Muscle layer of duodenum (tissue), 2 donors: ENCODE measurements around the gene EFCAB7.
A peak's percentile ranks its signal among the peaks of the same experiment; 100 is the strongest.

Experiments used
- H3K27ac ChIP-seq: one replicate; pipeline ENCODE4 v1.7.0; 2013; ENCODE audit warnings: mild to moderate bottlenecking, low read length
- H3K27me3 ChIP-seq: one replicate; pipeline ENCODE4 v1.7.0; 2013; ENCODE audit warnings: low read depth, mild to moderate bottlenecking, control low read depth, low read length
- H3K36me3 ChIP-seq, 2 donors: one replicate each; pipeline ENCODE4 v1.7.0; 2013; ENCODE audit warnings: low read length in 2 of 2, control low read depth in 1 of 2, mild to moderate bottlenecking in 1 of 2; ENCODE audit not compliant: insufficient read depth in 2 of 2, control insufficient read depth in 1 of 2
- H3K4me1 ChIP-seq, 2 donors: one replicate each; pipeline ENCODE4 v1.7.0; 2013; ENCODE audit warnings: low read length in 2 of 2, mild to moderate bottlenecking in 2 of 2, control low read depth in 1 of 2, moderate library complexity in 1 of 2; ENCODE audit not compliant: insufficient read depth in 2 of 2, control insufficient read depth in 1 of 2
- H3K4me3 ChIP-seq, 2 donors: one replicate each; pipeline ENCODE4 v1.7.0; 2013; ENCODE audit warnings: low read length in 2 of 2, low read depth in 1 of 2, mild to moderate bottlenecking in 1 of 2
- H3K9me3 ChIP-seq, 2 donors: one replicate each; pipeline ENCODE4 v1.7.0; 2013; ENCODE audit warnings: low read length in 2 of 2, control low read depth in 1 of 2, mild to moderate bottlenecking in 1 of 2; ENCODE audit not compliant: control insufficient read depth in 1 of 2
- donor health status: healthy.

Gene EFCAB7

DNA sequence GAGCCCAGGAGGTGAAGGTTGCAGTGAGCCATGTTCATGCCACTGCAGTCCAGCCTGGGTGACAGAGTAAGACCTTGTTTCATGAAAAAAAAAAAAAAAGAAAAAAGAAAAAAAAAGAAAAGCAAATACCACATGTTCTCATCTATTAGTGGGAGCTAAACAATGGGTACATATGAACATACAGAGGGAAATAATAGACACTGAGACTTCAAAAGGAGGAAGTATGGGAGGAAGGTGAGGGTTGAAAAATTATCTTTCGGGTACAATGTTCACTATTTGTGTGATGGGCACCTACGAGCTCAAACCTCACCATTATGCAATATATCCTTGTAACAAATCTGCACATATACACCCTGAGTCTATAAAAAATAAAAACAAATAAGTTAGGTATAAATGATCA lies 6.7 kb upstream of the EFCAB7 start:
- Histone ChIP-seq H3K4me3 (no peak overlapping the region), H3K9me3 (no peaks in the 10 kb centered on the region), H3K4me1 (no peaks in the 10 kb centered on the region), H3K27me3 (no peaks in the 10 kb centered on the region), H3K27ac (no peak overlapping the region), H3K36me3 (no peaks in the 10 kb centered on the region)

DNA sequence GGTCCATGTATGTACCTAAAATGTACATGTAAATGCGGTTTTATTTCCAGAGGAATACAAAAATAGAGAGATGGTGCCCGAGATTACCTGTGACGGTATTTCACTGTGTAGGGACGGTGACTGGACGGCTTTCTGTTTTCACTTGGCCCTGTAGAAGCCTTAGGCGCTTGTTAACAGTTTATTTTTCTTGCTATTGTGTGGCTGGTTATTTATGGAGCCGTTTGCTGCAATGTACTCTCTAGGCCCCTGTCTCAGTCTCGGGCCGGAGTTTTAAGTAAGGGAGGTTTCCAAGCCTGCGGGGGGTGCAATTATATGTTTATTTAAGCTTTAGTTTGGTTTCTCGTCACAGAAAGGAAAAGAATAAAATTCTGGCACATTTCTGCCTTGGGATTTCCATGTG lies 413 bp downstream of the EFCAB7 start:
- Histone ChIP-seq H3K4me3 (peak overlapping the region; percentile 94 to 96), H3K36me3 (peaks cover 0 to 18% of the 10 kb centered on the region in 2 donors), H3K4me1 (peaks cover 0 to 19% of the 10 kb centered on the region in 2 donors), H3K27me3 (no peaks in the 10 kb centered on the region), H3K9me3 (no peaks in the 10 kb centered on the region), H3K27ac (peak overlapping the region; percentile 86)

DNA sequence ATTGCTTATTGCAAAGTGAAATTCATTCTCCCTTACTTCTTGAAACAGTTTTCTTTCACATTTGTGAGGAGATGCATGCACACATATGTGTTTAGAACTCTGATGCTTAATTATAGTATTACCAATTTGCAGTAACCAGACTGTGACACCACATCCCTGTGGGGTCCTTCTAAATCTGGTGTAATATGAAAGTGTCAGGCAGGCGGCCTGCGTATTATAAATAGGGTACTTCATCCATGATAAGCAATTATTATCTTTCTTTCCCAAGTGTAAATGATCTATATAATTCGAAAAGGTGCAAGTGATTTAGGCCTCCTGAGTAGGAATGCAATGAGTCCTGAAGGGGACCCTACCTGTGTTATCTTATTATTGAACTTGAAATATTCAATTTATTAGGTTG lies 876 bp downstream of the EFCAB7 start:
- no peaks in the 10 kb centered on the region for H3K27me3 ChIP-seq
- H3K4me1 ChIP-seq: peaks cover 0 to 19% of the 10 kb centered on the region in 2 donors
- H3K4me3 ChIP-seq: peak overlapping the region; percentile 94 to 96
- no peaks in the 10 kb centered on the region for H3K9me3 ChIP-seq
- peaks cover 0 to 18% of the 10 kb centered on the region in 2 donors for H3K36me3 ChIP-seq
- H3K27ac ChIP-seq: peak overlapping the region; percentile 86

DNA sequence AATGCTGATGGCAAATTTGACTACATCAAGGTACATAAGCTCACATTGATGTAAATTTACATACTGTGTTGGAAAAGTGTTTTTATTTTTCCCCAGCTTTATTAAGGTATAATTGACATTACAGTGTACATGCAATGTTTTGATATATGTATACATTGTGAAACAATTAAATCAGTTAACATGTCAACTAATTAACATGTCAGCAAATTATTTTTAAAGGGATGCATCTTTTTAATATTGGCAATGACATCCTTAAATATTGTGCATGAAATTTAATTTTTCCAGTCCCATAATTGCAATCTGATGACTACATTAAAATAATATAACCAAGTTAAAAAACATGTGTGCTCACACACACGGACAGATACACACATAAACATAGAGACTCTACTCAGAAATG lies 9.4 kb downstream of the EFCAB7 start:
- peaks cover 7 to 28% of the 10 kb centered on the region in 2 donors for H3K36me3 ChIP-seq
- no peaks in the 10 kb centered on the region for H3K4me1 ChIP-seq
- H3K27me3 ChIP-seq: no peaks in the 10 kb centered on the region
- no peaks in the 10 kb centered on the region for H3K9me3 ChIP-seq
- H3K4me3 ChIP-seq: no peak overlapping the region
- no peak overlapping the region for H3K27ac ChIP-seq

DNA sequence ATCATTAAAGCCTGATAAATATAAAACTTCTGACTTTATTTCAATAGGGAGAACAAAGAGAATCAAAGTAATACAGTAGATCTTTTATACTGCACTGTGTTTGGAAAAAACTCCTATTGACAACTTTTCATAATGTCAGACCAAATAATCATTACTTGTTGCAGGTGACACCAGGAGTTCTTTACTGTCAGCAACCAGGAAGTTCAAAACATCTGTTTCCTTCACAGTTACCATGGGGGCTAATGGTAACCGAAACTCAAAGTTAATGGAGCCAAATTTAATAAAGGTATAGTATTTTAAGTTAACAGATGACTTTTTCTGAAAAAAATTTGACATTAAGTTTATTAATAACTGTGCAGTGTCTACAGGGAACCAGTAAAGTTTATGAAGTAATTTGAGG lies 10.6 kb downstream of the EFCAB7 start:
- no peaks in the 10 kb centered on the region for H3K27me3 ChIP-seq
- no peak overlapping the region for H3K4me3 ChIP-seq
- H3K27ac ChIP-seq: no peak overlapping the region
- H3K36me3 ChIP-seq: peaks cover 7 to 22% of the 10 kb centered on the region in 2 donors
- H3K9me3 ChIP-seq: no peaks in the 10 kb centered on the region
- no peaks in the 10 kb centered on the region for H3K4me1 ChIP-seq

DNA sequence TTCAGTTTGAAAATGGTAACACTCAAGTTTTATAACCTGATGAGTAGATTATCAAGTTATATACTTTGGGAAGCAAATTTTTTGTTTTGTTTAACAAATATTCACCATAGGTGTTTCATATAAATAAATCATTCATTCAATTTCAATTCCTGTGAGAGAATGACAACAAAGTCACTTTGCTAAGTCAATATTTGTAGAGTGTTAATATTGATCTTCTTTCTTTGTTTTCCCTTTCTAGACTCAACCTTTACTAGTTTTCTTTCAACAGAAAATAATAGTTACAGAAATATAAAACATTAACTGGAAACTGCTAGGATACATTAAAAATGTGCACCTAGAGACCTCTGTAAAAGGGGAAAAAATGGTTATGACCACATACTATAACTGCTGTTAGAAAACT lies 11.1 kb downstream of the EFCAB7 start:
- H3K4me1 ChIP-seq: no peaks in the 10 kb centered on the region
- no peaks in the 10 kb centered on the region for H3K9me3 ChIP-seq
- peaks cover 7 to 22% of the 10 kb centered on the region in 2 donors for H3K36me3 ChIP-seq
- H3K4me3 ChIP-seq: no peak overlapping the region
- H3K27ac ChIP-seq: no peak overlapping the region
- H3K27me3 ChIP-seq: no peaks in the 10 kb centered on the region

DNA sequence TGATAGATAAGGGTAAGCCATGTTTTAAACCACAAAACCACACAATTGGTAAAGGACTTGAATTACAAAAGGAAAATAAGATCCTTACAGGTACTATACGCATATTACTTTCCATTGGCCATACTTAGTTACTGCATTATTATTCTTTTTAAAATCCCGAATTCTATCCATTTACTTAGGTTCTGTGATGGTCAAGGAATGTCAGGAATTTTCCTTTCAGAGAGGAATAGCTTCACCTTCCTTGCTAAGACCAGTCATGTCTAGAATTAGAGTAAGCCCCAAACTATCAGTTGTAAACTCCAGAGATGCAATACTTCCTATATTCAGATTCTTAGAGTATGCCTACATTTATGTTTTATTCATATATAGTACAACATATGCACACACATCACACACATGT lies 13.7 kb downstream of the EFCAB7 start:
- H3K9me3 ChIP-seq: no peaks in the 10 kb centered on the region
- H3K36me3 ChIP-seq: peaks cover 7 to 17% of the 10 kb centered on the region in 2 donors
- H3K27me3 ChIP-seq: no peaks in the 10 kb centered on the region
- H3K27ac ChIP-seq: no peak overlapping the region
- no peak overlapping the region for H3K4me3 ChIP-seq
- H3K4me1 ChIP-seq: no peaks in the 10 kb centered on the region

DNA sequence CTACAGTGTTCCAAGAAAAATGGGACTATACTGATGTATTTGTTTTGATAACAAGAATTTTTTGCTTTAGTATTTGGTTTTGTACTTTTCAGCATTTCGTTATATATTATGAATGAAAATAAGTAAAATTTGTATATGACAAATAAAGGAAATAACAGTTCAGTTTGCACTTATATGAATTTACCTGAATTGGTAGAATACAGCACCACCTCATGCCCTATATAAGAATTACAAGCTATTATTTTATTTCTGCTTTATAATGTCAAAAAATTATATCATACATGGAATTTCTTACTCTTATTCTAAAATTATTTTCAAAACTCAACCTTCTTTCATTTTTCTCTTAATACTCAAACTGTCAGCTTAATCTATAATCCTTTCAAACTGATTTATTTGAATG lies 14.6 kb downstream of the EFCAB7 start:
- peaks cover 6 to 12% of the 10 kb centered on the region in 2 donors for H3K36me3 ChIP-seq
- no peaks in the 10 kb centered on the region for H3K27me3 ChIP-seq
- no peaks in the 10 kb centered on the region for H3K9me3 ChIP-seq
- no peak overlapping the region for H3K4me3 ChIP-seq
- no peak overlapping the region for H3K27ac ChIP-seq
- H3K4me1 ChIP-seq: no peaks in the 10 kb centered on the region

DNA sequence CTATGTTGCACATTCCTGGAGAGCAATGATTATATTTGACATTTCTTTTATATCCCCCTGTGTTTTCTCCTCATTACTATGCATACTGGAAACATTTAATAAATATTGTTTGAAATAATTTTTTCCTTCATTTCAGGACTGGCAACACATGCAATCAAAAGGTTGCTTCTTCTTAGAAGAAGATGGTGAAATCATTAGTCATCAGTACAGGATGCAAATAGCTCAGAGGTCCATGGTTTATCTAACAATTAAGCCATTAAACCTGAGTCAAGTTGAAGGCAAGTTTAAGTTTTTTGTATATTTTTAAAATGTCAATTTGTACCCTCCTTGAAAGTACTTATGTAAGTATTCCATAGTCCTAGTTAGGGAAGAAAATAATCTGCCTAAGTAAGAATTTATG lies 22.5 kb downstream of the EFCAB7 start:
- Histone ChIP-seq H3K4me3 (no peak overlapping the region), H3K4me1 (no peaks in the 10 kb centered on the region), H3K36me3 (peaks cover 0 to 17% of the 10 kb centered on the region in 2 donors), H3K27ac (no peak overlapping the region), H3K9me3 (no peaks in the 10 kb centered on the region), H3K27me3 (no peaks in the 10 kb centered on the region)

DNA sequence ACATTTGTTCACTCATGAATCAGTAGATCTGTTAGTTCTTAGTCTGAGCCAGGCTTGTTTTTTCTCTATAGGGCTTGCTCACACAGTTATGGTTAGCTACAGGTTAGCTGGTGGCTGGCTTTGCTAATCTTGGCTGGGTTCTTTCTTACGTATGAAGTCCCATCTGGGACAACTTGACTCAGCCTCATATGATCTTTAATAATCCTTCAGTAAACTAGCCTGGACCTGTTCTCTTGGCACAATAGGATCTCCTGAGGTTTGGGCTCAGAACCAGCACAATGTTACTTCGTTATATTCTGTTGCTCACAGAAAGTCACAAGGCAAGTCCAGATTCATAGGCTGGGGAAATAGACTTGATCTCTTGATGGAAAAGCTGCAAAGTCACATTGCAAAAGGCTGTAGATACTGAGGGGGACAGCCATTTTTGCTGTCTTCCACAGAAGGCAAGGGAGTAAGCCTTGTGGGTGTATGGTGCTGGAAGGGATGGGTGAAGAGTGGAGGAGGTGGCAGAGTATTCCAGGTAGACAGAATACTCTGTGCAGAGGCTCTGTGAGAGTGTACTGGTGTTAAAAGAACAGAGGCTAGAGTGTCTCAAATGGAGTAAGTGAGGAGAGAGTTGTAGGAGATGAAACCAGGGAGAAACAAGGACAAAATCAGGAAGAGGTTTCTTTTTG lies 24.4 kb downstream of the EFCAB7 start:
- no peak overlapping the region for H3K27ac ChIP-seq

DNA sequence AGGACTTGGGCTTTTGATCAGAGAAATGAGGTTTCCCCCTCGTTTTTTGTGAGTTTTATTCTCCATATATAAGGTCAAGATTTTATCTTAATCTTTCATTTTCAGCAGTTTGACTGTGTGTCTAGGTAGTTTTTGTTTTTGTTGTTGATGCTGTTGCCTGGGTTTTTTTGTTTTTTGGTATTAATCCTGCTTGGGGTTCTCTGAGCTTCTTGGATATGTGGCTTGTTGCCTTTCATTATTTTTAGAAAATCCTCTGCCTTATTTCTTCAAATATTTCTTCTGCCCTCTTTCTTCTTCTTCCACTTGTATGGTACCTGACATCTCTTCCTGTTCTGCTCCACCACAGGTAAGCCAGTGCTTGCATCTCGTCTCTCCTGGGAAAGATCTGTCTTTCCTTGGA lies 25.0 kb downstream of the EFCAB7 start:
- Histone ChIP-seq H3K27me3 (no peaks in the 10 kb centered on the region), H3K9me3 (no peaks in the 10 kb centered on the region), H3K27ac (no peak overlapping the region)

More for the DNA sequence above, 24.4 kb downstream of the EFCAB7 start:
- peaks cover 0 to 17% of the 10 kb centered on the region in 2 donors for H3K36me3 ChIP-seq
- no peaks in the 10 kb centered on the region for H3K4me1 ChIP-seq
- no peak overlapping the region for H3K4me3 ChIP-seq
- H3K9me3 ChIP-seq: no peaks in the 10 kb centered on the region
- H3K27me3 ChIP-seq: no peaks in the 10 kb centered on the region

DNA sequence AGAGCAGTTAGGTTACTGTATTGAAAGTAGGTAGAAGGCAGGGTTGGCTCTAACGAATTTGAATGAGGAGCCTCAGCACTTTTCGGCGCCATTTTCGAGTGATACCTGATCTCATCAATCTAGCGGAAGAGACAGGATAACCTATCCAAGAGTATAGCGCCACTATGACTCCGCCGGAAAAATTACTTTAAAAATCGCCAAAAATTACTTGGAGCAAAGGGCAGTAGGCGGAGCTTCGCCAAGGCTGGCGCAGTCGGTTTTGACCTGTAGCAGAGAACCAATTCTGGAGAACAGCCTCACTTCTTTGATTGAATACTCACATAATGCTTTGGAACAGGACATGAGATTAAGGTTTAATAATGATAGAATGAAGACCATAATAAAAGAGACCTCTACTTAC lies 25.6 kb downstream of the EFCAB7 start:
- no peak overlapping the region for H3K27ac ChIP-seq
- no peaks in the 10 kb centered on the region for H3K27me3 ChIP-seq
- peaks cover 0 to 17% of the 10 kb centered on the region in 2 donors for H3K36me3 ChIP-seq
- no peak overlapping the region for H3K4me3 ChIP-seq
- no peaks in the 10 kb centered on the region for H3K4me1 ChIP-seq
- no peaks in the 10 kb centered on the region for H3K9me3 ChIP-seq

More for the DNA sequence above, 25.0 kb downstream of the EFCAB7 start:
- Histone ChIP-seq H3K36me3 (peaks cover 0 to 17% of the 10 kb centered on the region in 2 donors), H3K4me3 (no peak overlapping the region), H3K4me1 (no peaks in the 10 kb centered on the region)
